Muscle layer of colon (tissue), 2 donors: Measurements from ENCODE around the gene NCKAP5.

ENCODE experiments used
- H3K27ac ChIP-seq: one replicate; pipeline ENCODE4 v1.7.0; 2013; ENCODE audit warnings: low read depth, mild to moderate bottlenecking, low read length, moderate library complexity
- H3K27me3 ChIP-seq, 2 donors: one replicate each; pipeline ENCODE4 v1.7.0; 2013; ENCODE audit warnings: low read length in 2 of 2, mild to moderate bottlenecking in 2 of 2; ENCODE audit not compliant: insufficient read depth in 2 of 2, control insufficient read depth in 1 of 2
- H3K36me3 ChIP-seq: one replicate; pipeline ENCODE4 v1.7.0; 2013; ENCODE audit warnings: mild to moderate bottlenecking, low read length; ENCODE audit not compliant: insufficient read depth
- H3K4me1 ChIP-seq: one replicate; pipeline ENCODE4 v1.7.0; 2013; ENCODE audit warnings: mild to moderate bottlenecking, low read length; ENCODE audit not compliant: insufficient read depth
- H3K4me3 ChIP-seq, 2 donors: one replicate each; pipeline ENCODE4 v1.7.0; 2013; ENCODE audit warnings: low read length in 2 of 2, low read depth in 1 of 2, mild to moderate bottlenecking in 1 of 2, moderate library complexity in 1 of 2
- H3K9ac ChIP-seq: one replicate; pipeline ENCODE4 v1.7.0; 2013; ENCODE audit warnings: low read length
- H3K9me3 ChIP-seq: one replicate; pipeline ENCODE4 v1.7.0; 2013; ENCODE audit warnings: mild to moderate bottlenecking, low read length
- donor health status: abdominal sarcoma.
- donor health status: Adenocarcinoma of cecum.

Gene NCKAP5

DNA sequence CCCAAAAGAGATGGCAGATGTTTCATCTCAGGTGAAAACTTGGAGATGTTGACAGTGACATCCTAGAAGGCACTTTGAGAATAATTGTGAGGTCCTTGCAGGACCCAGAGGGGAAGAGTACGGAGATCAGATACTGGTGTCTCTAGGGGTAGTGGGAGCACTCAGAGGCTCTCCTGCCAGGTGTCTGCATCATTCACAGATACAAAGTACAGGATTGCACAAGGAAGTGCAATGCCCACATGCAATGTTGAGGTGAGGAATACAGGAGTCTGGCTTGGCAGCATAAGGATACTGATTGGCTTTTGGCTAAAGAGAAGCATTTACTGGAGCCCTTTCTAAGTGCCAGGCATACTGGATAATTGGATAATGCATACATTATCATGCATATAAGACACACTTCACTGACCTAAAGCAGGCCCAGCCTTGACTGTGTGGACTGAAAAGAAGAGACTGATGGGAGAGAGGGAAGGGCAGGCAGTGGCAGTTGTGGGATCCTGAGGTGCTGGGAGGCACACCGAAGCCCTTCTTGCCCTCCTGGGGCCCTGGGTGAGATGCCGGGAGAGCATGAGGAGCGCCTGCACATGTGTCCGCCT lies 31.0 kb upstream of the NCKAP5 start:
- H3K4me3 ChIP-seq: no peak overlapping the region
- no peaks in the 10 kb centered on the region for H3K27me3 ChIP-seq
- H3K4me1 ChIP-seq: peaks cover 7% of the 10 kb centered on the region
- no peak overlapping the region for H3K9ac ChIP-seq
- H3K9me3 ChIP-seq: no peaks in the 10 kb centered on the region
- H3K27ac ChIP-seq: no peak overlapping the region
- no peaks in the 10 kb centered on the region for H3K36me3 ChIP-seq

DNA sequence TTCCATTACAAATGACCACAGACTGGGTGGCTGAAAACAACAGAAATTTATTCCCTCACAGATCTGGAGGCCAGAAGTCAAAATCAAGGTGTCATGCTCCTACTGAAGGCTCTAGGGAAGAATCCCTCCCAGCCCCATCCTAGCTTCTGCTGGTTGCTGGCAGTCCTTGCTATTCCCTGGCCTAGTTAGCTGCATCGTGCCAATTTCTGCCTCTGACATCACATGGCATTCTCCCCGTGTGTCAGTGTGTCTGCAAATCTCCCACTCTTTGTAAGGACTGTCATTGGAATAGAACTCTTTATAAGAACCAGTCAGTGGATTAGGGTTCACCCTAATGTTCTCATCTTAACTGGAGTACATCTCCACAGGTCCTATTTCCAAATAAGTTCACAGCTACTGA lies 30.5 kb upstream of the NCKAP5 start:
- no peak overlapping the region for H3K27ac ChIP-seq
- H3K9me3 ChIP-seq: no peaks in the 10 kb centered on the region

DNA sequence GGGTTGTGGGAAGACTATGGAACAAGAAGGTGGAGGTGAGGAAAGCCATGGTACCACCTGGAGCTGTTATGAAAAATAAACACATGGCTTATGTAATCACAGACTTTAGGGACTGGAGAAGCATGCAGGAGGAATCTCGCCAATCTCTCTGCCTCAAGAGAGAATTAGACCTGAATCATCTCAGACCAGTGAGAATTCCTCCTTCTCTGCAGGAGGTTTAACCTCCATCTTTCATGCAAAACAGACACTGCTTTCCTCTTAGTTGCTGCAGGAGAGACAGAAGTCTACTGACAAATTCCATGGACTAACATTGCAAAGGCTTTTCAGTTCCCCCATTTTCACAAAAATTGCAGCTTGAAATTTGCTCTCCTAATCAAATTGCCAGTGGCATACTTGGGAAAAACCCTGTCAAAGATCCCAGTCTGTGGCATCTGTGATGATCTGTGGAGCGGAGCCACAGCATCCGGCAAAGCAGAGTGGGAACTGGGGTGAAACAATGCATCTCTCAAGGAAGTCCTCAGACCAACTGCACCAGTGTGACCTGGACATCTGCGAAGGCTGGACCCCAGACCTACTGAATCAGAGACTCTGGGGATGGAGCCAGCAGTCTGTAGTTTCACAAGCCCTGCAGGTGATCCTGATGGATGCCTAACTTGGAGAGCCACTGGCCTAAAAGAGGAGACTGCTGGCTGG lies 28.6 kb upstream of the NCKAP5 start:
- Histone ChIP-seq H3K9me3 (no peaks in the 10 kb centered on the region), H3K36me3 (no peaks in the 10 kb centered on the region), H3K4me1 (no peaks in the 10 kb centered on the region), H3K9ac (no peak overlapping the region), H3K27ac (no peak overlapping the region), H3K27me3 (no peaks in the 10 kb centered on the region), H3K4me3 (no peak overlapping the region)

More for the DNA sequence above, 30.5 kb upstream of the NCKAP5 start:
- peaks cover 7% of the 10 kb centered on the region for H3K4me1 ChIP-seq
- no peaks in the 10 kb centered on the region for H3K27me3 ChIP-seq
- H3K9ac ChIP-seq: no peak overlapping the region
- no peaks in the 10 kb centered on the region for H3K36me3 ChIP-seq
- no peak overlapping the region for H3K4me3 ChIP-seq

DNA sequence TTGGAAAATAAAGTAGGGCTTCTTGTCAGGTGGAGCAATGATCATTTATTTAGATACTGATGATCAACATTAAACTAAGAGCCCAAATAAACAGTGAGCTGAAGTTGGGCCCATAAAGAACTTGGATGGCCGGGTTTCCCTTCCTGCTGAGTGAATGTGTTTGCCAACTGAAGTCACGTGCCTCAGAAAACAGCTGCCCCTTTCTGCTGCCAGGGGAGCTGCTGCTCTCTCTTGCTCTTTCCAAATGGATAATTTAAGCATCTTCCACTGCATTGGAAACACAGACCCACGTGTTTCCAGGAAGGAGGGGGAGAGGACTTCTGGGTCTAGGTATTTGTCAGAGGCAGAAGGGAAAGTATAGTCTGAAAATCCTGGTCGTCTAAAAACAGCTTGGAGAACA lies 22.9 kb upstream of the NCKAP5 start:
- Histone ChIP-seq H3K9me3 (no peaks in the 10 kb centered on the region), H3K36me3 (no peaks in the 10 kb centered on the region), H3K4me3 (no peak overlapping the region), H3K9ac (no peak overlapping the region), H3K27me3 (no peaks in the 10 kb centered on the region), H3K4me1 (peaks cover 10% of the 10 kb centered on the region), H3K27ac (no peak overlapping the region)

DNA sequence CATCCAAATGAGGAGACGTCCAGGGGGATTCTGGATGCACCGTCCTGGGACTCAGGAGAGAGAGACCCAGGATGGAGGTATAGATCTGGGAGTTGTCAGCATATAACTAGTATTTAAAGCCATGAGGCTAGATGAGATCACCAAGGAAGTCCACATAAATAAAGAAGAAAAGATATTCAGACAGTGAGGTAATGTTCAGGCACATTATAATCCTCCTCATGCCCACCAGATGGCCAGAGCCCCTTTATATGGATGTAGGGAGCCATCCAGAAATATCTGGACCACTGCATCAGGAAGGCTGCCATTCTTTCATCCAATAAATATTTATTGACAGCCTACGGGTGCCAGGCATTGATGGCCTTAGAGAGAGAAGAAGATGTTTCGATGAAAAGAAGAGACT lies 21.2 kb upstream of the NCKAP5 start:
- Histone ChIP-seq H3K9ac (no peak overlapping the region), H3K4me3 (no peak overlapping the region), H3K4me1 (peaks cover 10% of the 10 kb centered on the region)

DNA sequence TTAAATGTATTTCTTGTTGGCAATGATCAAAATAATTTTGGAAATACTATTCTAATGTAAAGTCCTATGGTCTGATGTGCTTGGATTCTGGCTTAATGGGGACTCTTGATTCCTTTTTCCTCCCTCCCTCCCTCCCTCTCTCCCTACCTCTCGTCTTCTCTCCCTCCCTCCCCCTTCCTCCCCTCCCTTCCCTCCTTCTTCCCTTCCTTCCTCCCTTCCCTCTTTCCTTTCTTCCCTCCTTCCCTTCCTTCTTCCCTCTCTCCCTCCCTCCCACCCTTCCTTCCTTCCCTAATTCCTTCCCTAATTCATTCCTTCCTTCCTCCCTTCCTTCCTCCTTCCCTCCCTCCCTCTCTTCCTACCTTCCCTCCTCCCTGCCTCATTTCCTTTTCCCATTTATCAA lies 19.9 kb upstream of the NCKAP5 start:
- Histone ChIP-seq H3K9ac (no peak overlapping the region), H3K27ac (no peak overlapping the region), H3K27me3 (no peaks in the 10 kb centered on the region), H3K36me3 (no peaks in the 10 kb centered on the region), H3K4me1 (peaks cover 10% of the 10 kb centered on the region), H3K4me3 (no peak overlapping the region), H3K9me3 (no peaks in the 10 kb centered on the region)

More for the DNA sequence above, 21.2 kb upstream of the NCKAP5 start:
- Histone ChIP-seq H3K9me3 (no peaks in the 10 kb centered on the region), H3K27me3 (no peaks in the 10 kb centered on the region), H3K36me3 (no peaks in the 10 kb centered on the region), H3K27ac (no peak overlapping the region)

DNA sequence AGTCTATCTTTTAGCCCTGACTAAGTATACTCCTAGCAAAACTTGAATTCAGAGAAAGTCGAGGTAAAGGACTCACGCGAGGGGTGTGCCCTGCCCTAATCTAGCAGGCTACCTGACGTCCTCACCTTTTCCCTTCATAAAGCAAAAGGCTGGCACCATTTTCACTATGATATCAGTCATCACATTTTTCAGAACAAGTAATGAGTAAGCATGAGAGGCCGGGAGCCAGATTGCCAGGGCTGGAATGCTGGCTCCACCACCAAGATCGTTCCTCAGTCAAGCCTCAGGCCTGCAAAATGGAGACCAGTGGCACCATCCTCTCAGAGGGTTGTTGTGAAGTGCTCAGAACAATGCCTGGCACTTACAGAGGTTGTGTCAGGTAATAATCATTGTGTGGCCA lies 18.7 kb upstream of the NCKAP5 start:
- H3K4me3 ChIP-seq: no peak overlapping the region
- no peaks in the 10 kb centered on the region for H3K27me3 ChIP-seq
- no peaks in the 10 kb centered on the region for H3K9me3 ChIP-seq
- no peak overlapping the region for H3K9ac ChIP-seq
- no peaks in the 10 kb centered on the region for H3K36me3 ChIP-seq
- no peak overlapping the region for H3K27ac ChIP-seq
- H3K4me1 ChIP-seq: peaks cover 10% of the 10 kb centered on the region

DNA sequence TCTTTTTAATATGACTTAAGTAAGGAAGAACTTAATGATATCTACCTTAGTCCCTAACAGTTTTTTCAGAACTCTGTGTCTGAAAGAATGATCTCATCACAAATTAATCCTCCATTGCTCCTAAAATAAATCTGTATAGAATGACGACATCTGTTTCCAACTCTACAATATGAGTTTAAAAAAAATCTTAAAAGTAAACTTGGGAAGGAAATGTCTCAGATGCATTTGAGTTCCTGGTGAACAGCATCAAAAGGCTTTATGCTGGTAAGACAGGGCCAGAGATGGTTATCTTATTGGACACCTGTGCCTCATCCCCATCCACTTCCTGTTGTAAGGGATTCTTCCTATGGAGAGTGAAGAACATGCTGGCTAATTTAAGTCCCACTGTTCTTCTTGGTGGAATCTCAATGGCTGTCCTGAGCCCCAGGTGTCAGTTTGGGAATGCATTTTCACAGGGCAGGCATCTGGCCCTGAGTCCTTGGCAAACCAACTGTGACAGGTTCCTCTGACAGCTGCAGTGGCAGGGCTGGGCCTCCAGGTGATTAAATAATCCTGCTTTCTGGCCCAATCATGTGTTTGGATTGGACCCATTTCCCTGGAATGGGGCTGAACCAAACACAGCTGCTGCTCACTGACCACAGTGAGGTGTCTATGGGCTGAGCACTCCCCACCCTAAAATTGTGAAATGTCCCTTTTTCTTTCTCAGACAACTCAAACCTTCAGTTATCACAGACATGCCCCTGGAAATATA lies 12.9 kb upstream of the NCKAP5 start:
- no peak overlapping the region for H3K9ac ChIP-seq
- no peak overlapping the region for H3K27ac ChIP-seq
- no peaks in the 10 kb centered on the region for H3K27me3 ChIP-seq
- no peaks in the 10 kb centered on the region for H3K36me3 ChIP-seq
- H3K4me3 ChIP-seq: no peak overlapping the region
- no peaks in the 10 kb centered on the region for H3K9me3 ChIP-seq
- no peaks in the 10 kb centered on the region for H3K4me1 ChIP-seq

DNA sequence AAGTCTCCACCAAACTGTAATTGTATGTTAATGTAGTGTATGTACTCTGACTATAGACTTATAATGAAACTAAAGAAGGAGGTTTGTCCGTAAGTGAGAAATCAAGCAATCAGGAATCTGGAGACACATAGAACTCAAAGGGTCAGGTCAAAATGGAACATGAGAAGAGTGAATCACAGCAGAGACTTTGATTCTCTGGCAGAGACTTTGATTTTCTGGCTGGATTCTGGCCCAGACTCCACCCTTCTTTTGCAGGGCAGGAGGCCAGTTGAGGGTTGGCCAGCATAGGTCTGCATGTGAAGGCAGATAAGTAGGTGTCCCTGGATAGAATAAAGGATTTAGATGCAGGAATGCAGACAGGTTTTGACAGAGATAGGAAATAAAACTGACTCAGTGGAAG lies 11.0 kb upstream of the NCKAP5 start:
- Histone ChIP-seq H3K27ac (no peak overlapping the region), H3K27me3 (no peaks in the 10 kb centered on the region), H3K9me3 (no peaks in the 10 kb centered on the region), H3K4me3 (no peak overlapping the region), H3K4me1 (no peaks in the 10 kb centered on the region), H3K9ac (no peak overlapping the region), H3K36me3 (no peaks in the 10 kb centered on the region)

DNA sequence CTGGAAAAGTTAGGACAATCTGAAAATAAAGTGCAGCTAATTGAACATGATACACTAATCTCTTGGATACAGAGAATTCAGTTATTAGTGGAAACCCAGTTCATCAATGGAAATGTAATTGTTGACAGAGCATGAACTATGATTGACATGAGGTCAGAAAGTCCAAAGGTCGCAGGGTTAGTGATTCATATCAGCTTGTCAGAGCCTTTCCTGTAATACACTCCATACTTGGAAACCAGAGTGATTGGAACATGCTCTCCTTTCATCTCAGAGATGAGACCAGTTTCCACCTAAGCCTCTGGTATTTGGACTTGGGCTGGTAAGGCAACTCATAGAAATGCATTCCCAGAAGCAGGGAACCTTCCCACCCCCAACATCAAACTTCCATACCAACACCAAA lies 8.5 kb upstream of the NCKAP5 start:
- no peak overlapping the region for H3K27ac ChIP-seq
- H3K9me3 ChIP-seq: no peaks in the 10 kb centered on the region
- no peak overlapping the region for H3K9ac ChIP-seq
- H3K27me3 ChIP-seq: no peaks in the 10 kb centered on the region
- no peaks in the 10 kb centered on the region for H3K36me3 ChIP-seq
- H3K4me3 ChIP-seq: no peak overlapping the region
- no peaks in the 10 kb centered on the region for H3K4me1 ChIP-seq

DNA sequence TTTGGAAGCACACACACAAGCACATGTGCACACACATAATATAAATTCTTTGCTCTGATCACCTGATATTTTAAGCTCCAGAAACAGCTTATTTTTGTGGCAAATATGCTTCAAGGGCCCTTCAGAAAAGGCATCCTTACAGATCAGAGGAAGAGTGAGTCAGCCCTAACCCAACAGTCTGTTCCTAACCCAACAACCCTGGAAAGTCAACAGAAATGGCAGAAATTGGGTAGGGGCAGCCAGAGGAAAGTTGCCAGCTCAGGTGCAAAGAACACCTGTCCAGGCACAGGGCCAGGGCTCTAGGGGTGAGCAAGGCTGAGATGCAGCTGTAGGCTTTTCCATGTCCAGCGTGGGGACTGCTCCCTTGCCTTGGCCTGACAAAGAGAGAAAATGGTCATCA lies 6.4 kb upstream of the NCKAP5 start:
- no peak overlapping the region for H3K27ac ChIP-seq
- H3K9me3 ChIP-seq: no peaks in the 10 kb centered on the region
- H3K4me1 ChIP-seq: no peaks in the 10 kb centered on the region
- H3K4me3 ChIP-seq: no peak overlapping the region
- no peak overlapping the region for H3K9ac ChIP-seq
- H3K36me3 ChIP-seq: no peaks in the 10 kb centered on the region
- H3K27me3 ChIP-seq: no peaks in the 10 kb centered on the region
